HL-60 (cell line): ENCODE data around the gene CDH15.
"Not testable (repeated sequence)": the region's sequence is repeated elsewhere in the genome, so short reads cannot be mapped to it uniquely, and the experiment has no call there.

Experiments used
- DNase-seq, 2 experiments: peaks; one replicate each; pipeline ENCODE4 v3.0.0-alpha.2; 2010 to 2020; ENCODE audit warnings: low read depth in 1 of 2, low spot score in 1 of 2
- H3K27ac ChIP-seq: fragments of 250-450 bp; sonication (Bioruptor Pico); replicated peaks from 2 replicates; pipeline ENCODE4 v1.5.1; 2020; ENCODE audit warnings: mild to moderate bottlenecking, moderate library complexity
- H3K27me3 ChIP-seq: fragments of 250-450 bp; sonication (Bioruptor Pico); 2 replicates; pipeline ENCODE4 v1.5.1; 2021; ENCODE audit warnings: mild to moderate bottlenecking, moderate library complexity; ENCODE audit not compliant: insufficient read depth, poor library complexity, severe bottlenecking
- H3K4me3 ChIP-seq: replicated peaks from 2 replicates; pipeline ENCODE4 v1.5.1; 2011; ENCODE audit warnings: mild to moderate bottlenecking, control low read depth, low read length; ENCODE audit not compliant: insufficient read depth
- CTCF ChIP-seq: IDR thresholded peaks from one replicate; pipeline ENCODE4 v1.5.1; 2011; ENCODE audit warnings: low read length, control low read depth, inconsistent platforms; ENCODE audit not compliant: insufficient read depth
- GABPA ChIP-seq: IDR thresholded peaks from 2 replicates; pipeline ENCODE4 v1.6.1; 2012; ENCODE audit warnings: low read depth
- POLR2AphosphoS5 ChIP-seq: IDR thresholded peaks from 2 replicates; pipeline ENCODE4 v1.6.1; 2012; ENCODE audit warnings: low read depth
- REST ChIP-seq: IDR thresholded peaks from 2 replicates; pipeline ENCODE4 v1.6.1; 2012; ENCODE audit warnings: low read depth; ENCODE audit not compliant: insufficient replicate concordance
- SPI1 ChIP-seq: IDR thresholded peaks from 2 replicates; pipeline ENCODE4 v1.6.1; 2012; ENCODE audit warnings: low read depth, mild to moderate bottlenecking, borderline replicate concordance

CDH15 gene

GRCh38 chr16:89190150-89190958 lies 18.8 kb downstream of the CDH15 start:
- no peak overlapping the region for H3K4me3 ChIP-seq
- H3K27ac ChIP-seq: no peak overlapping the region
- TF ChIP-seq CTCF (no peak), SPI1 (no peak), POLR2AphosphoS5 (no peak), GABPA (no peak), REST (no peak)
- no peak for DNase-seq
- no peaks in the 10 kb centered on the region for H3K27me3 ChIP-seq

- TF ChIP-seq CTCF: no peak
- no peak for TF ChIP-seq SPI1
- Histone ChIP-seq H3K4me3 (no peak overlapping the region), H3K27me3 (no peaks in the 10 kb centered on the region), H3K27ac (no peak overlapping the region)
- no peak for DNase-seq
These were observed 19.7 kb downstream of the CDH15 start for GRCh38 chr16:89191033-89191900.

GRCh38 chr16:89191901-89192185 lies 20.3 kb downstream of the CDH15 start:
- no peak for TF ChIP-seq GABPA
- Histone ChIP-seq H3K27ac (no peak overlapping the region), H3K27me3 (no peaks in the 10 kb centered on the region), H3K4me3 (no peak overlapping the region; the same call in 1 of the 2 replicates)
- no peak for DNase-seq

- H3K27me3 ChIP-seq, H3K27ac ChIP-seq: not testable (repeated sequence)
- H3K4me3 ChIP-seq: peak overlapping the region; percentile 29
- TF ChIP-seq SPI1: peak; percentile 2; the same call in 1 of the 2 replicates
- peak; percentile 63 to 78 for DNase-seq
These were observed 20.8 kb downstream of the CDH15 start for GRCh38 chr16:89192186-89192955.

- no peaks in the 10 kb centered on the region for H3K27me3 ChIP-seq
- no peak overlapping the region for H3K4me3 ChIP-seq
- no peak overlapping the region for H3K27ac ChIP-seq
These were observed 21.5 kb downstream of the CDH15 start for GRCh38 chr16:89192956-89193575.

More at GRCh38 chr16:89192956-89193575, 21.5 kb downstream of the CDH15 start:
- peak; percentile 62 to 67 for DNase-seq
- TF ChIP-seq GABPA (no peak), POLR2AphosphoS5 (no peak), REST (no peak), CTCF (no peak), SPI1 (no peak)
